ENCODE measurements around the gene SEZ6.

- TF ChIP-seq EZH2 (IDR thresholded peaks at IDR 0.05; ENCODE audit: borderline replicate concordance, insufficient read depth, low read depth, low read length, poor library complexity, severe bottlenecking) (no peak), CTCF (IDR thresholded peaks at IDR 0.05) (no peak)
Observed at GRCh38 chr17:28956861-28957260, 49.0 kb downstream of the SEZ6 start.
